ENCODE results near the gene CPT1C.

CPT1C gene

DNA sequence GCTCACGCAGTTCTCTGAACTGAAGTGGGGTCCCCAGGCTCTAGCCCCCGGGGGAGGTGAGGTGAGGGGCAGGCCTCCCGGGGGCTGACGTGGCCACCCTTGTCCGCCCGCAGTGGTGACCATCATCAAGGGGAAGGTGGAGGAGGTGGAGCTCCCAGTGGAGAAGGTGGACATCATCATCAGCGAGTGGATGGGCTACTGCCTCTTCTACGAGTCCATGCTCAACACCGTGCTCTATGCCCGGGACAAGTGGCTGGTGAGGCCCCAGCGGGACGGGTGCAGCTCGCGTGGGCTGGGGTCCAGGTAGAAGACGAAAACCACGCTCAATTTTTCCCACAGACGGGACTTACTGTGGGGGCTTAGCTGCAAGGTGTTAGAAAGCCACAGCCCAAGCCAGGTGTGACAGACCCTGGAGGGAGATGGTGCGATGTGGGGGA, 7.1 kb upstream of the CPT1C start:
- no peaks in the 10 kb centered on the region for H3K27me3 Mint-ChIP-seq (ENCODE audit: low read depth)
- no peaks in the 10 kb centered on the region for H3K9me3 Mint-ChIP-seq
- H3K4me1 Mint-ChIP-seq (ENCODE audit: low read depth), result peaks cover 16% of the 10 kb centered on the region
- peaks cover 21% of the 10 kb centered on the region for H3K36me3 Mint-ChIP-seq (ENCODE audit: low read depth)
- no peak overlapping the region for H3K4me3 Mint-ChIP-seq
- no peak overlapping the region for H3K27ac Mint-ChIP-seq

GRCh38 chr19:49684251-49684982, 6.5 kb upstream of the CPT1C start:
- no peak overlapping the region for H3K4me3 Mint-ChIP-seq
- H3K27me3 Mint-ChIP-seq (ENCODE audit: low read depth), result no peaks in the 10 kb centered on the region
- H3K27ac Mint-ChIP-seq, result no peak overlapping the region
- H3K9me3 Mint-ChIP-seq, result no peaks in the 10 kb centered on the region
- H3K36me3 Mint-ChIP-seq (ENCODE audit: low read depth), result peaks cover 21% of the 10 kb centered on the region
- peaks cover 16% of the 10 kb centered on the region for H3K4me1 Mint-ChIP-seq (ENCODE audit: low read depth)

- peaks cover 14% of the 10 kb centered on the region for H3K4me1 Mint-ChIP-seq (ENCODE audit: low read depth)
- H3K27me3 Mint-ChIP-seq (ENCODE audit: low read depth), result no peaks in the 10 kb centered on the region
- H3K9me3 Mint-ChIP-seq, result no peaks in the 10 kb centered on the region
- no peak overlapping the region for H3K27ac Mint-ChIP-seq
- no peak overlapping the region for H3K4me3 Mint-ChIP-seq
- H3K36me3 Mint-ChIP-seq (ENCODE audit: low read depth), result peaks cover 25% of the 10 kb centered on the region
Measured at GRCh38 chr19:49684983-49685553, 5.8 kb upstream of the CPT1C start.

- no peak overlapping the region for H3K4me3 Mint-ChIP-seq
- H3K27me3 Mint-ChIP-seq (ENCODE audit: low read depth), result peaks cover 7% of the 10 kb centered on the region
- peaks cover 18% of the 10 kb centered on the region for H3K4me1 Mint-ChIP-seq (ENCODE audit: low read depth)
- no peaks in the 10 kb centered on the region for H3K9me3 Mint-ChIP-seq
- peaks cover 27% of the 10 kb centered on the region for H3K36me3 Mint-ChIP-seq (ENCODE audit: low read depth)
- peak overlapping the region; percentile 41 for H3K27ac Mint-ChIP-seq
Measured at GRCh38 chr19:49685845-49686332, 5.0 kb upstream of the CPT1C start.

DNA sequence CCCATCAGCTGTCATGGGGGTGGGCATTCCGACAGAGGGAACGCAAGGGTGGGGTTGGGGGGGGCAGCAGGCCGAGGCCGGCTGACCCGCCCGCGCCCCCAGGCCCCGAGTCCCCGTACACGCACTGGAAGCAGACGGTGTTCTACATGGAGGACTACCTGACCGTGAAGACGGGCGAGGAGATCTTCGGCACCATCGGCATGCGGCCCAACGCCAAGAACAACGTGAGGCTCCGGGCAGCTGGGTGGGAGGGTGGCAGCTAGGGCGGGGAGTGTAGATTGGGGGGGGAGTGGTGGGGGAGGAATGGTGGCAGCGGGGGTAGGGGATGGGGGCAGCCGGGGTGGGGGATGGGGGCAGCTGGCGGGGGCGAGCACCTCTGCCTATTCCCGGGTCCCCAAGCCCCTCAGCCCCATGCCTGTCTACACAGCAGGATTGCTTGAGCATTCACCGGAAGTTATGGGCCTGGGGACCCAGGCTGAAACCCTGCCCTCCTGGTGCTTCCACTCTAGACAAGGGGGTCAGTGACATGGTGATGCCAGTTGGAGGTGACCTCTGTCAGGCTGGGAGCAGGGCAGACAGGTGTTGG, 4.3 kb upstream of the CPT1C start:
- Mint-ChIP-seq H3K27ac (no peak overlapping the region), H3K9me3 (no peaks in the 10 kb centered on the region), H3K36me3 (ENCODE audit: low read depth) (peaks cover 26% of the 10 kb centered on the region), H3K4me3 (no peak overlapping the region), H3K27me3 (ENCODE audit: low read depth) (peaks cover 8% of the 10 kb centered on the region), H3K4me1 (ENCODE audit: low read depth) (peaks cover 21% of the 10 kb centered on the region)

- Mint-ChIP-seq H3K27ac (no peak overlapping the region), H3K9me3 (no peaks in the 10 kb centered on the region), H3K36me3 (ENCODE audit: low read depth) (peaks cover 23% of the 10 kb centered on the region), H3K4me3 (no peak overlapping the region), H3K27me3 (ENCODE audit: low read depth) (peaks cover 8% of the 10 kb centered on the region), H3K4me1 (ENCODE audit: low read depth) (peaks cover 21% of the 10 kb centered on the region)
Measured at GRCh38 chr19:49687150-49687549, 3.8 kb upstream of the CPT1C start.

DNA sequence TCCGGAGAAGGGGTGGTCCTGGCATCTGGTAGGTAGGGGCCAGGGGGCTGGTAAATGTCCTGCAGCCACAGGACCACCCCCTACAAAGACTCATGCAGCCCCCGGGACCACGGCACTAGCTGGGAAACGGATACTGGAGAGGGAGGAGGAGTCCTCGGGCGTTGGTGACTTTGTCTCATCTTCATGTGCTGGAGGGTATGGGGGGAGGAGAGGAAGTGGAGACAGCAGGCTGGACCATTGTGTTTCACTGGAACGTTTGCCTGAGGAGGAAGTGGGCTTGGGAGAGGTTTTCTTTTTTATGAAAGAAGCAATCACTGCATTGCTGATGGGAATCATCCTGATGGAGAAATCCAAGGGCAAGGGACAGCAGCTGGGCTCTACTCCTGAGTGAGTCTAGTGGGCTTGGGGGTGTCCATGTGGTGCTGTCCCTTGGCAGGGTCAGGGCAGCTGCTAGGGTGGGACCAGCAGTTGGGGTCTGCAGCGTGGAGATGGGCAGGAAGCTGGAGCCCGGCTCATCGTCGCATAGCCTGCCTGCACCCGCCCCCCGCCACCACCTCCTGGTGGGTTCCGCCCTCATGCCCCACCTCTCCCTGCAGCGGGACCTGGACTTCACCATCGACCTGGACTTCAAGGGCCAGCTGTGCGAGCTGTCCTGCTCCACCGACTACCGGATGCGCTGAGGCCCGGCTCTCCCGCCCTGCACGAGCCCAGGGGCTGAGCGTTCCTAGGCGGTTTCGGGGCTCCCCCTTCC, 3.2 kb upstream of the CPT1C start:
- Mint-ChIP-seq H3K4me3 (no peak overlapping the region), H3K4me1 (ENCODE audit: low read depth) (peaks cover 18% of the 10 kb centered on the region), H3K27ac (peak overlapping the region; percentile 17), H3K9me3 (no peaks in the 10 kb centered on the region), H3K36me3 (ENCODE audit: low read depth) (peaks cover 23% of the 10 kb centered on the region), H3K27me3 (ENCODE audit: low read depth) (peaks cover 12% of the 10 kb centered on the region)

DNA sequence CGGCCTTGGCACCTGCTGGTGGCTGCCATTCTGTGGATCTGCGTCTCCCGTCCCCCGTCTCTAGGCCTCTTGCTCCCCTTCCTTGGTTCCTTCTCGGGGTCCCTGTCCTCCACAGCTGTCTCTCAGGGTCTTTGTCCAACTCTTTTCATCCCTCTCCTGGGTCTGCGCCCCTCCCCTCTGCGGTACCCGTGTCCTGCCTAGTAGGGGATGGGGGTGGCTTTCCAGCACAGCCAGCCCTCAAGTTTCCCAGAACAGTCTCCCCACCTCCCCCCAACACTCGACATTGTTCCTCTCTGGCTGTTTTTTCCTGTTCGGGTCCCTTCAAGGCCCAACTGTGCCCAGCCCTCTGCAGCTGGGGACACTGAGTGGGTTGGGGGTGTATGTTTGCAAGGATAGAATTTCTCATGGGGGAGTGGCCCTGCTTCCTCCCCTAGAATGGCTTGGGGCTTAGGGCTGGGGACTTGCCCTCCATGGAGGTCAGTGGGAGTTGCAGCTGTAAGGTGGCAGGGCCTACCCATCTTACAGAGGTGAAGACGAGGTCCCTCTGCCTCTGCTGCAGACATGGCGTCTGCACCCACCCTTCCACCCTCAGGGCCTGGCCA, 2.3 kb upstream of the CPT1C start:
- no peaks in the 10 kb centered on the region for H3K9me3 Mint-ChIP-seq
- H3K4me1 Mint-ChIP-seq (ENCODE audit: low read depth), result peaks cover 18% of the 10 kb centered on the region
- H3K4me3 Mint-ChIP-seq, result no peak overlapping the region
- peaks cover 23% of the 10 kb centered on the region for H3K36me3 Mint-ChIP-seq (ENCODE audit: low read depth)
- H3K27me3 Mint-ChIP-seq (ENCODE audit: low read depth), result peaks cover 12% of the 10 kb centered on the region
- no peak overlapping the region for H3K27ac Mint-ChIP-seq

GRCh38 chr19:49689133-49690078, 1.5 kb upstream of the CPT1C start, which contains the start of gene ADM5:
Gene ADM5, plus strand, starts transcription at chr19:49689594. Its CDS starts 244 bp downstream, at chr19:49689838.
- H3K27ac Mint-ChIP-seq, result peak within 1 kb of the TSS; percentile 41
- no peaks in the 10 kb centered on the region for H3K9me3 Mint-ChIP-seq
- H3K27me3 Mint-ChIP-seq (ENCODE audit: low read depth), result peaks cover 12% of the 10 kb centered on the region
- H3K4me3 Mint-ChIP-seq, result peak within 1 kb of the TSS; percentile 93
- H3K4me1 Mint-ChIP-seq (ENCODE audit: low read depth), result peaks cover 18% of the 10 kb centered on the region
- peaks cover 18% of the 10 kb centered on the region for H3K36me3 Mint-ChIP-seq (ENCODE audit: low read depth)

DNA sequence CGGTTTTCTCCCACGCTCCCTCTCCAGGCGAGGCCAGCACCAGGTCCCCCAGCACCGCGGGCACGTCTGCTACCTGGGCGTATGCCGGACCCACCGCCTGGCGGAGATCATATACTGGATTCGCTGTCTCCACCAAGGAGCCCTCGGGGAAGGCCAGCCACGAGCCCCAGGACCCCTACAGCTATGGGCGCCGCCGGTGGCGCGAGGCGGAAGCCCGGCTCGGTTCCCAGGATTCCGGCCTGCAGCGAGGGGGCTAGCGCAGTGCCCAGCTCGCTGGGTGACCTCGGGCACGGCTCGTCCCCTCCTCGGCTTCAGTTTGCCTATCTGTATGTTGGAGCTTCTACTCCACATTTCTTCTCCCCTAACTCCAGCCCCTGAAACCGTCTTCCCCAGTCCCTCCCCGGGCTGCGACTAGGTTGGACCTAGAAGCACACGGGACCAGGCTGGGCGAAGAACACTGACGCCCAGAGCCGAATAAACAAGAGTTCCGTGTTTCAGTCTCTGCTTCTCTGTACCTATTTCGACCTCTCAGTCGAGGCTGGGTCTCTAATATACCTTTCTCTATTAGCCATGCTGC, 749 bp upstream of the CPT1C start:
- Mint-ChIP-seq H3K27ac (peak overlapping the region; percentile 41), H3K4me3 (peak overlapping the region; percentile 93), H3K4me1 (ENCODE audit: low read depth) (peaks cover 18% of the 10 kb centered on the region), H3K36me3 (ENCODE audit: low read depth) (peaks cover 16% of the 10 kb centered on the region), H3K9me3 (no peaks in the 10 kb centered on the region), H3K27me3 (ENCODE audit: low read depth) (peaks cover 12% of the 10 kb centered on the region)

DNA sequence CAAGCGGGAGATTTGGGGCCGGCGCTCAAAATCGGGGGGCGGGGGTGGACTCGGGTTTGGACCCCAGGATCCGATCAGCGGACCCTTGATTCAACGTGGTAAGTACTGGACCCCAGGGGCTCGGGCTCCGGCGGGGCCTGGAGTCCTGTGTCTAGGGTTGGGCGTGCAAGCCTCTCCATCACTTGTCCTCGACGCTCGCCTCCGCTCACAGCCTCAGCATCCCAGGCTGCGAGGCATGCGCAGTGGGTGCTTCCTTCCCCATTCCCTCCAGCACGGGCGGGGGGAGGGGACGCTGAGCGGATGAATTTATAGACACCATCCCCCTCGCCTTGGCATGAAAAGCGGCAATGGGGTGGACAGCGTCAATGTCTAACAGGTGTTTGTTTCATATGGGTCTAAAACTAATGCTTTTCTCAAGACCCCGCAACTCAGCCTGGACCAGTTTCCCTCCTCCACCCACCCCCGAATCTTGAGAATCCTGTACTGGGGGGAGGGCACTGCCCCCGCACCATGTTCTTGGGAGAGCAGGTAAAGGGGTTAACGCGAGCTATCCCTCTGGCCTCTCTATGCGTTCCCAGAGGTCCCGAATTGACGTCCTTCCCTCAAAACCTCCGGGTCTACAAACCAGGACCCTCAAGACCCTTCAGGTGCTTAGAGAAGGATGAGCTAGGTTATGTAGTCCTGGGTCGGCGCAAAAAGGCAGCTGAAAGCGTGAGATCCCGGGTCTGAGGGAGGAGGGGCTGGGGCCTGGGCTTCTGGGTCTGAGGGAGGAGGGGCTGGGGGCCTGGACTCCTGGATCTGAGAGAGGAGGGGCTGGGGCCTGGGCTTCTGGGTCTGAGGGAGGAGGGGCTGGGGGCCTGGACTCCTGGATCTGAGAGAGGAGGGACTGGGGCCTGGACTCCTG, 579 bp downstream of the CPT1C start:
- Mint-ChIP-seq H3K4me1 (ENCODE audit: low read depth) (peaks cover 18% of the 10 kb centered on the region), H3K9me3 (no peaks in the 10 kb centered on the region), H3K4me3 (peak overlapping the region; percentile 93), H3K36me3 (ENCODE audit: low read depth) (peaks cover 10% of the 10 kb centered on the region), H3K27ac (peak overlapping the region; percentile 47), H3K27me3 (ENCODE audit: low read depth) (peaks cover 12% of the 10 kb centered on the region)

GRCh38 chr19:49692147-49692506, 1.2 kb downstream of the CPT1C start:
- Mint-ChIP-seq H3K27ac (no peak overlapping the region), H3K4me3 (no peak overlapping the region), H3K9me3 (no peaks in the 10 kb centered on the region), H3K4me1 (ENCODE audit: low read depth) (peaks cover 18% of the 10 kb centered on the region), H3K36me3 (ENCODE audit: low read depth) (peaks cover 10% of the 10 kb centered on the region), H3K27me3 (ENCODE audit: low read depth) (peaks cover 12% of the 10 kb centered on the region)

All from T-helper 1 cell treated with Interleukin-12 subunit alpha and Interleukin-12 subunit beta and Interleukin-4 antibody, amounts not matched to agents 30 μg/mL and 1 μg/mL, for 36 hours (primary cell).